Measurements from ENCODE around the gene ZNF780A. TPM values are rescaled to one million over a fixed set of nuclear protein-coding genes. Genes with fewer than 3 reads are reported as not detected.

Gene ZNF780A
- polyA plus RNA-seq, 1 experiment, result 4.2 TPM

DNA sequence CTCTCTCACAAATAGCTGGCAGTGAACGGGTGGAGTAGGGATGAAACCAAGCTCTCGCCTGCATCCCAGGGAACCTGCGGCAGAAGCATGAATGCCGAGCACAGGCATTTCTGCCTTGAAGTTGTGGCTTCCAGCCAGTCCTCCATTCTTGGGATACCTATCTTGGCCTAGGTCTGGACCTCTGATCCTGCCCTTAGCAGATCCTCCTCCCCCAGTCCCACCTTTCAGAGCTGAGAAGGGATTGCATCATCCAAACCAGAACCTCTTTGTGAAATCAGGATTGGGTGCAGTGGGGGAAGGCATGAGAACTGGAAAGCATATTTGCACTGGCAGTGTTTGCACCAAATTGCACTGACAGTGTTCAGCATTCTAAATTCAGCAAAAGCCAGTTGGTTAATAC lies 5.8 kb downstream of the ZNF780A start:
- H3K36me3 ChIP-seq (ENCODE audit: control insufficient read depth, insufficient read depth, low read length), result peaks cover 6% of the 10 kb centered on the region
- CTCF ChIA-PET, result no interaction called here
- no peak for DNase-seq (ENCODE audit: low read depth)
- H3K4me3 ChIP-seq (ENCODE audit: low read depth, low read length), result no peak overlapping the region
- H3K27me3 ChIP-seq (ENCODE audit: control insufficient read depth, insufficient read depth, low read length), result no peaks in the 10 kb centered on the region
- POLR2A ChIA-PET, result no interaction called here
- TF ChIP-seq CTCF (IDR thresholded peaks at IDR 0.05; ENCODE audit: insufficient read depth, low read depth, low read length), result no peak

DNA sequence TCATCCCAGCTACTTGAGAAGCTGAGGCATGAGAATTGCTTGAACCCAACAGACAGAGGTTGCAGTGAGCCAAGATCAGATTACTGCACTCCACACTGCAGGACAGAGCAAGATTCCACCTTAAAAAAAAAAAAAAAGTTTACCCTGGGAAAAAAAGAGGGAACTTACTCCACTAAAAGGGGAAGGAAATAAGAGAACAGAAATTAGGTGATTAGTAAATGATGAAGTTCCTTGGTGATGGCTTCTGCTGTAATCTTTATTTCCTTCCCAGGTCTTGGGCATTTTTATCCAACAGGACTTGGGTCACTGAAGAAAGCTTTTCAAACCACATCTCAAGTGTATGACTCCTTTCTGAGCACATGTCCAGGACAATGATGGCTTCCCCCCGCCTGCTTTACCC lies 9.3 kb downstream of the ZNF780A start:
- Histone ChIP-seq H3K4me3 (ENCODE audit: low read depth, low read length) (no peak overlapping the region), H3K36me3 (ENCODE audit: control insufficient read depth, insufficient read depth, low read length) (peaks cover 9% of the 10 kb centered on the region), H3K27me3 (ENCODE audit: control insufficient read depth, insufficient read depth, low read length) (no peaks in the 10 kb centered on the region)
- ChIA-PET CTCF (no interaction called here), POLR2A (no interaction called here)
- DNase-seq (ENCODE audit: low read depth), result no peak
- no peak for TF ChIP-seq CTCF (IDR thresholded peaks at IDR 0.05; ENCODE audit: insufficient read depth, low read depth, low read length)

- TF ChIP-seq CTCF (IDR thresholded peaks at IDR 0.05; ENCODE audit: insufficient read depth, low read depth, low read length), result no peak
- ChIA-PET CTCF (no interaction called here), POLR2A (no interaction called here)
- Histone ChIP-seq H3K36me3 (ENCODE audit: control insufficient read depth, insufficient read depth, low read length) (peaks cover 9% of the 10 kb centered on the region), H3K4me3 (ENCODE audit: low read depth, low read length) (no peak overlapping the region), H3K27me3 (ENCODE audit: control insufficient read depth, insufficient read depth, low read length) (no peaks in the 10 kb centered on the region)
- no peak for DNase-seq (ENCODE audit: low read depth)
Measured at GRCh38 chr19:40080289-40080688, 10.5 kb downstream of the ZNF780A start.

- TF ChIP-seq CTCF (IDR thresholded peaks at IDR 0.05; ENCODE audit: insufficient read depth, low read depth, low read length), result no peak
- DNase-seq (ENCODE audit: low read depth), result no peak
Measured at GRCh38 chr19:40078377-40078776, 12.4 kb downstream of the ZNF780A start.

GRCh38 chr19:40070058-40070457 lies 20.7 kb downstream of the ZNF780A start:
- Histone ChIP-seq H3K4me3 (ENCODE audit: low read depth, low read length) (no peak overlapping the region), H3K36me3 (ENCODE audit: control insufficient read depth, insufficient read depth, low read length) (peaks cover 6% of the 10 kb centered on the region), H3K27me3 (ENCODE audit: control insufficient read depth, insufficient read depth, low read length) (no peaks in the 10 kb centered on the region)
- ChIA-PET CTCF (no interaction called here), POLR2A (no interaction called here)
- DNase-seq (ENCODE audit: low read depth), result no peak
- no peak for TF ChIP-seq CTCF (IDR thresholded peaks at IDR 0.05; ENCODE audit: insufficient read depth, low read depth, low read length)

More at GRCh38 chr19:40078377-40078776, 12.4 kb downstream of the ZNF780A start:
- Histone ChIP-seq H3K36me3 (ENCODE audit: control insufficient read depth, insufficient read depth, low read length) (peaks cover 15% of the 10 kb centered on the region), H3K4me3 (ENCODE audit: low read depth, low read length) (no peak overlapping the region), H3K27me3 (ENCODE audit: control insufficient read depth, insufficient read depth, low read length) (no peaks in the 10 kb centered on the region)
- ChIA-PET CTCF (no interaction called here), POLR2A (no interaction called here)
